ENCODE data around the gene KAT2B.
"Not testable (repeated sequence)": the region's sequence is repeated elsewhere in the genome, so short reads cannot be mapped to it uniquely, and the experiment has no call there.

The KAT2B gene

DNA sequence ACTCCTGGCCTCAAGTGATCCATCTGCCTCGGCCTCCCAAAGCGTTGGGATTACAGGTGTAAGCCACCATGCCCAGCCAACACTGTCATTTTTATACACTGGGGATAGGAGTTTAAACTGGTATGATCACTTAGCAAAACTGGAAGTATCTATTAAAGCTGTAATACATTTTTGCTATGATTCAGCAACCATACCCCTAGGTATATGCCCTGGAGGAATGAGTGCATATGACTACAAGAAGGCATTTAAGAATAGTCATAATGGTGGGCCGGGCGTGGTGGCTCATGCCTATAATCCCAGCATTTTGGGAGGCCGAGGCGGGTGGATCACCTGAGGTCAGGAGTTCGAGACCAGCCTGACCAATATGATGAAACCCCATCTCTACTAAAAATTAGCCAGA, 8.3 kb upstream of the KAT2B start:
- H3K27ac Mint-ChIP-seq; DNase-seq; ATAC-seq; H3K4me1 Mint-ChIP-seq; H3K36me3 Mint-ChIP-seq (ENCODE audit: low read depth); H3K27me3 Mint-ChIP-seq; H3K9me3 Mint-ChIP-seq; H3K4me3 Mint-ChIP-seq: not testable (repeated sequence)

DNA sequence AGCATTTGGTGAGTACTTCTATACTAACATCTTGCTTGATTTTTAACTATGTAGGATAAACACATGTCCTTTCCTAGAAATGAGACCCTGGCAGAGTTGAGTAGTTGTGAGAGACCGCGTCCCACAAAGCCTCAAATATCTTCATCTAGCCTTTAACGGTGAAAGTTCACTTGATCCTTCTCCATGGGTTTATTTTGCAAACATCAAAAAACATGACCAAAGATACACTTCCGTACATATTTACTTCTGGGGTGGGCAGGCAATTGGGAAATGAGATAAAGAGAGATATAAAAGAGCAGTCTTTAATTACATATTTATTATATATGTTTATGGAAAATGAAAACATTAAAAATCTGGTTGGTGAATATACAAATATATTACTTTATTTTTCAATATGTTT, 5.2 kb upstream of the KAT2B start:
- no peaks in the 10 kb centered on the region for H3K27me3 Mint-ChIP-seq

DNA sequence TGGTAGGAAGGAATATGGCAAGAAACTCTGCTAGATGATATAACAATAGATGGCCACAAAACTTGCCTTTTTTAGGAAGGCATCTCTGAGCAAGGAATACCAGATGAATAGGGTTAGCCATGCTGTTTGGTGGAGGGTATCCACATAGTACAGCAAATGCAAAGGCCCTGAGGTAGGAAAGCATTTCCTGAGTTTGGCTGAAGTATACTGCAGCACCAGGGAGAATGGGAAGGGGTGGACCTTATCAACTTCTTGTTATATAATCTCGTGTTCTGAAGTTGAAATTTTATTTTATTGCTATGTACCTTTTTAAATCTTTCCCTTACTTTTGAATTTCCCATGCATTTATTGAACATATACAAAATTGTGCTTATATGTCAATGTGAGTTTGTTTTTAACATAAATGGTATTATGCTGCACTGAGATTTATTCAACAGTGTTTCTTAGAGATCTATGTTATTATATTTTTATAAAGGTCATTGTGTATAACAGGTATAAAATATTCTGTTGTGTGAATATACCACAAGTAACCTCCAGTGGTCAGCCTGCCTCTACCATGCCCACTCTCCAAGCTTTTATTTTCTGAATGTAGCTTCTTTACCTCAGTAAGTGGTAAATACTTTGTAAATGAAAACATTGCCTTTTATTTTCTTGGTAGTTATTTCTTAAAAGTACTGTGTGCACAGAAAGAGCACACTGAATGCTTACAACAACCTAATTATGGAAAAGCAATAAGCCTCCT, 2.8 kb upstream of the KAT2B start:
- Mint-ChIP-seq H3K4me1 (peaks cover 25% of the 10 kb centered on the region), H3K36me3 (ENCODE audit: low read depth) (no peaks in the 10 kb centered on the region), H3K9me3 (no peaks in the 10 kb centered on the region), H3K27ac (peak overlapping the region; percentile 19), H3K4me3 (no peak overlapping the region), H3K27me3 (no peaks in the 10 kb centered on the region)
- DNase-seq (no peak), ATAC-seq (no peak)

More for the DNA sequence above, 5.2 kb upstream of the KAT2B start:
- H3K4me1 Mint-ChIP-seq: peaks cover 14% of the 10 kb centered on the region
- H3K4me3 Mint-ChIP-seq: no peak overlapping the region
- ATAC-seq (no peak), DNase-seq (no peak)
- H3K27ac Mint-ChIP-seq: no peak overlapping the region
- no peaks in the 10 kb centered on the region for H3K9me3 Mint-ChIP-seq
- H3K36me3 Mint-ChIP-seq (ENCODE audit: low read depth): no peaks in the 10 kb centered on the region

DNA sequence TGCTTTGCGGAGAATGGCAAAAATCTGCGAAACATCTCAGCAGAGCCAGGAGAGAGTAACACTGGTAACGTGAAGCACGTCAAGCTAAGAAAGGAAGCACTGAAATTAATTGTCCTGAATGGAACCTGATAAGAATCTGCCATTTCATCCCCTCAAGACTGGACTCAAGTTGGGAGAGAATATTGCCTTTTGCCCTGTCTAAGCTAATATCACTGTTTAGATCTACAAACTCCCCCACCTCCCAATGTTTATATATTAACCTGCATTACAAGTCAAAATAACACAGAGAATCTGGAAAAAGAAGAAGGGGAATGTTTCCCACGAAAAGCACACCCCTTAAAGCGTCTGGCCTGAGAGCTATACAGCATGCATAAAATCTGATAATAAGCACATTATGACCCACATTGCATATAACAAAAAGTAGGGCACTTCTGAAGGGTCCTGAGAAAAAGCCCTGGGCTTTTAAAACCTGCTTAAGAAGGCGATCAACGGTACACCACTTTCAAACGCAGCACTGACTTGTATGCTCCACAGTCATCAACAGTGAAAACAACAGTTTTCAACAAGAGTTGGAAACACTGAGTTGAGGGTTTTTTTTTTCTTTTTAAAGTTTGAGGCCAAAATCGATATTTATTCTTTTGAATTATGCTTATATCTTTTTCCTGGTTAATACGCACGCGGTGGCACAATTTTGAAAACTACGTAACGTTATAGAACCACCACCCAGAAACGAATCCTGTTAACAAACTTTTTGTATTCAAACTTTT, 1.4 kb upstream of the KAT2B start:
- Mint-ChIP-seq H3K36me3 (ENCODE audit: low read depth) (no peaks in the 10 kb centered on the region), H3K9me3 (no peaks in the 10 kb centered on the region), H3K4me1 (peaks cover 38% of the 10 kb centered on the region), H3K4me3 (peak overlapping the region; percentile 81), H3K27ac (peak overlapping the region; percentile 84), H3K27me3 (no peaks in the 10 kb centered on the region)
- no peak for DNase-seq
- no peak for ATAC-seq

DNA sequence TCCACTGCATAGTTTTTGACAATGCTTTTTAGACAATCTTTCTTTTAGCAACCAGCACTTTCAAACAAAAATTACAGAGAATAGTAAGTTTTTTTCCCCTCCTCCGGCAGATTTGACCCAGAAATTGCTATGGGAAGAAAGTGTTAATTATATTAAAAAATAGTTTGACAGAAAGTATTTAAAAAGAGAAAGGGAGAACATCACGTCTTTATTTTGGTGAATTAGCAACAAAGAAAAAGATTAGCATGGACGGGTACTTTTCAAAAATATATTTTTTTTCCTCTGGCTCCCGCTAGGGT, 831 bp upstream of the KAT2B start:
- no peaks in the 10 kb centered on the region for H3K9me3 Mint-ChIP-seq
- DNase-seq: no peak
- no peaks in the 10 kb centered on the region for H3K36me3 Mint-ChIP-seq (ENCODE audit: low read depth)
- H3K27ac Mint-ChIP-seq: peak overlapping the region; percentile 84
- peak overlapping the region; percentile 81 for H3K4me3 Mint-ChIP-seq
- H3K4me1 Mint-ChIP-seq: peaks cover 44% of the 10 kb centered on the region
- no peaks in the 10 kb centered on the region for H3K27me3 Mint-ChIP-seq
- ATAC-seq: no peak

DNA sequence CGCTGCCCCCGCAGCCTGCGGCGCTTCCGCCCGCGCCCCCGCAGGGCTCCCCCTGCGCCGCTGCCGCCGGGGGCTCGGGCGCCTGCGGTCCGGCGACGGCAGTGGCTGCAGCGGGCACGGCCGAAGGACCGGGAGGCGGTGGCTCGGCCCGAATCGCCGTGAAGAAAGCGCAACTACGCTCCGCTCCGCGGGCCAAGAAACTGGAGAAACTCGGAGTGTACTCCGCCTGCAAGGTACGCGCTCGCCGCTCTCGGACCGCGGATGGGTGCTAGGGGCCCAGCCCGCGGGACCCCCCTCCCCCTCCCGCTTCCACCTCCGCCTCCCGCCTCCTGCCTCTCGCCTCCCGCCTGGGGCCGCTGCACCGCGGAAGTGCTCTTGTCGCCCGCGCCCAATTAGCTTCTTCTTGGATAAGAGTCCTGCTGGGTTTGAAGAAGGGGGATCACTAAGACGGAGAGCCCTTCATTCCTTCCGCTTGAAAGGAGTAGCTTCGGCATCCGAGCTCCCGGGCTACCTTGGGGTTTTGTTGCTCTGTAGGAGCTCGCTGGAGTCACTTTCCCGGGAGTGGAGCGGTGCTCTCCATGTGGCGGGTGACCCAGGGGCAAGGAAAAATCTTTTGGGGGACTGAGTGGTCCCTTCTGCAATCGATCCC, 426 bp downstream of the KAT2B start:
- Mint-ChIP-seq H3K27me3 (no peaks in the 10 kb centered on the region), H3K4me3 (peak overlapping the region; percentile 90), H3K36me3 (ENCODE audit: low read depth) (no peaks in the 10 kb centered on the region), H3K27ac (peak overlapping the region; percentile 89), H3K9me3 (no peaks in the 10 kb centered on the region), H3K4me1 (peaks cover 53% of the 10 kb centered on the region)
- DNase-seq: peak; percentile 75
- peak; percentile 25 for ATAC-seq

DNA sequence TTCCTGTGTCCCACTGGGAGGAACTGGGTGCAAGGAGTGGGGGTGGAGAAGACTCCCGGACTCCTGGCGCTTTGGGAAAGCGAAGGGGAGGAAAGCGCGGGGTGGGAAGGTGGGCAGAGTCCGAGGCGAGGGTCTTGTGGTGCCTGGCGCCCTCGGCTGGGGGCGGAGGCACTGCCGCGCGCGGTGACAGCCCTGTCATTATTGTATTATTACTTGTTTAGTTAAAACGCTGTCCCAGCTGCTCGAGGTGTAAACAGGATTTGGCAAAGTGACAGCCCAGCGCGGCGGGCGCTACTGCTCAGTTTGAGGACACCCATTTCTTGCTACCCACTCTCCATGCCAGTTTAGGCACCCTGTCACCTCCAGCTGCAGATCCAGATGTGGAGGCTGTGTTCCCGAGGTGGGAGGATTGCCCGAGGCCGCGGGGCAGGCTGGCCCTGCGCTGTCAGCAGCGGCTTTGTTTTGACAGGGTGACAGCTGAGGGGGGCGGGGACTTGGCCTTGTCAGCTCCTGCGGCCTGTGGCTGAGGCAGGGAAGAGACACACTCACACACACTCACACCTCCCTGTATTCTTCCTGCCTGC, 1.0 kb downstream of the KAT2B start:
- peaks cover 59% of the 10 kb centered on the region for H3K4me1 Mint-ChIP-seq
- H3K36me3 Mint-ChIP-seq (ENCODE audit: low read depth): no peaks in the 10 kb centered on the region
- DNase-seq: peak; percentile 84
- H3K4me3 Mint-ChIP-seq: peak overlapping the region; percentile 90
- no peaks in the 10 kb centered on the region for H3K27me3 Mint-ChIP-seq
- peak; percentile 64 for ATAC-seq
- no peaks in the 10 kb centered on the region for H3K9me3 Mint-ChIP-seq
- peak overlapping the region; percentile 89 for H3K27ac Mint-ChIP-seq

DNA sequence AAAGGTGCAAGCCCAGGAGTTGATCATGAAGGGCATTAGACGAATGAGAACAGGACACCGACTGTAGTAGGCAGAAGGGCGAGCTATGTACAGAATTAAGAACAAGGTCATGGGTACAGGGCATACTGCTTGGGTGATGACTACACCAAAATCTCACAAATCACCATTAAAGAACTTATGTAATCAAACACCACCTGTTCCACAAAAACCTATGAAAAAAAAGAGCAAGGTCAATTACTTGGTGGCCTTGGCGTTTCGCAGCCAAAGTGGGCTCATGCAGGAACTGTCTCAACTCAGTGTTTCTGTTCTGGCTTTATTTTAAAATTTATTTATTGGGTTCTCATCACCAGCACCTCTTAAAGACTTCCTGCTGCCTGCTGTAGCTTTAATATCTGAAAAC, 2.1 kb downstream of the KAT2B start:
- DNase-seq (no peak), ATAC-seq (no peak)
- Mint-ChIP-seq H3K27me3 (no peaks in the 10 kb centered on the region), H3K27ac (peak overlapping the region; percentile 62), H3K36me3 (ENCODE audit: low read depth) (no peaks in the 10 kb centered on the region), H3K9me3 (no peaks in the 10 kb centered on the region), H3K4me3 (peak overlapping the region; percentile 90), H3K4me1 (peaks cover 69% of the 10 kb centered on the region)

DNA sequence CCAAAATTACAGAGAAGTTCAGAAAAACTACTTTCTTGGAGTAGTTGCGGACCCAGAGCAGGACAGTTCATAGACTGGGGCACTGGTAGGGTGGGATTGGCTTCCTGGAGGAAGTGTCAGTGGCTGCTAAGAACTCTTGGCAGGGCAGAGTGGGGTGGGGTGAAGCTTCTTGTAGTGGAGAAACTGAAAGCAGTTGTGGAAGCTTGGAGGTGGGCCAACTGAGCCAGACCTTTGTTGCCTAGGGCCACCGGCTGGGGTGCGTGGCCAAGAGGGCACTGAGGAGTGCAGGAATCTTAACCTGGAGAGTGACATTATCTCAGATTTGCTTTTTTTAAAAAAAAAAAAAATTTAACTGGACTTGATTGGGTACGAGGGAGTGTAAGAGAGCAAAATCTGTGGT, 3.1 kb downstream of the KAT2B start:
- Mint-ChIP-seq H3K27ac (peak overlapping the region; percentile 88), H3K36me3 (ENCODE audit: low read depth) (no peaks in the 10 kb centered on the region), H3K27me3 (no peaks in the 10 kb centered on the region), H3K4me1 (peaks cover 73% of the 10 kb centered on the region), H3K9me3 (no peaks in the 10 kb centered on the region), H3K4me3 (peak overlapping the region; percentile 79)
- DNase-seq (peak; percentile 56), ATAC-seq (peak; percentile 7)

DNA sequence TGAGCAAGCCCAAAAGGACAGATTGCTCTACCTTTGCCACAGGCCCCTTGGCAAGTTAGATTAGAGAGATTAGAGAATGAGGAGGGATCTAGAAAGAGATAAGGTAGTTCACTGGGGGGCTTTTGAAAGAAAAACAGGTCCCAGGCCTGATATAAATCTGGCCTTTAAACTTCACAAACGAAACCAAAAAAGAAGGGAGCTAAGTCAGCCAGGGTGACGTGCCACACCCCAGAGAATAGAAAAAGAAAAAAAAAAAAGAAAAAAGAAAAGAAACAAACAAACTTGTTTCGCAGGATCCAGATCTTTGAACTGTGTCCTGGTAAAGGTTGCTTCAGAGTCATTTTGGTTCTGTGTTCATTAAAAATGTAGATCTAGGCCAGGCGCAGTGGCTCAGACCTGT, 3.6 kb downstream of the KAT2B start:
- ATAC-seq (no peak), DNase-seq (no peak)
- H3K4me3 Mint-ChIP-seq: peak overlapping the region; percentile 79
- H3K27ac Mint-ChIP-seq: peak overlapping the region; percentile 88
- H3K4me1 Mint-ChIP-seq: peaks cover 73% of the 10 kb centered on the region
- no peaks in the 10 kb centered on the region for H3K27me3 Mint-ChIP-seq
- H3K36me3 Mint-ChIP-seq (ENCODE audit: low read depth): no peaks in the 10 kb centered on the region
- H3K9me3 Mint-ChIP-seq: no peaks in the 10 kb centered on the region

DNA sequence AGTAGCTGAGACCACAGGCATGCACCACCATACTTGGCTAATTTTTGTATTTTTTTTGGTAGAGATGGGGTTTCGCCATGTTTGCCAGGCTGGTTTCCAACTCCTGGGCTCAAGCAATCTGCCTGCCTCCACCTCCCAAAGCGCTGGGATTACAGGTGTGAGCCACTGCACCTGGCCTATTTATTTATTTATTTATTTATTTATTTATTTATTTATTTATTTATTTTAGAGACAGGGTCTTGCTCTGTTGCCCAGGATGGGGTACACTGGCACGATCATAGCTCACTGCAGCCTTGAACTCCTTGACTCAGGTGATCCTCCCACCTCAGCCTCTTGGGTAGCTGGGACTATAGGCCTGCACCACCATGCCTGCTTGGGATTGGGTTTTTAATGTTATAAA, 4.9 kb downstream of the KAT2B start:
- not testable (repeated sequence) for H3K4me3 Mint-ChIP-seq

DNA sequence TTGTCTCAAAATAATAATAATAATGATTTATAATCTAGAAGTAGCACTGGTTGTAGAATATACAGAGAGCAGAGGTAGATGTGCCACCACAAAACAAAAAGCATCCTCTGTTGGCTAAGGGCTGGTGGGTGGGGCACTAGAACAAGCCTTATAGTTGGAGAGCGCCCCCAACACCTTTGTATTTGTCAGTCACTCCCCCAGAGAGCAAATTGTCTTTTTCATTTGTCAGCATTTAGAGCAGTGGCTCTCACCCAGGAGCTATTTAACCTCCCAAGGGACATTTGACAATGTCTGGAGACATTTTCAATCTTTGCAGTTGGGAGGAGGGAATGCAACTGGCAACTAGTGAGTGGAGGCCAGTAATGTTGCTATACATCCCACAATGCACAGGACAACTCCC, 6.3 kb downstream of the KAT2B start:
- no peaks in the 10 kb centered on the region for H3K36me3 Mint-ChIP-seq (ENCODE audit: low read depth)
- no peak for ATAC-seq
- H3K4me1 Mint-ChIP-seq: peaks cover 85% of the 10 kb centered on the region

More for the DNA sequence above, 4.9 kb downstream of the KAT2B start:
- H3K36me3 Mint-ChIP-seq (ENCODE audit: low read depth); H3K9me3 Mint-ChIP-seq; H3K27me3 Mint-ChIP-seq; DNase-seq; ATAC-seq; H3K27ac Mint-ChIP-seq: not testable (repeated sequence)
- peaks cover 77% of the 10 kb centered on the region for H3K4me1 Mint-ChIP-seq

DNA sequence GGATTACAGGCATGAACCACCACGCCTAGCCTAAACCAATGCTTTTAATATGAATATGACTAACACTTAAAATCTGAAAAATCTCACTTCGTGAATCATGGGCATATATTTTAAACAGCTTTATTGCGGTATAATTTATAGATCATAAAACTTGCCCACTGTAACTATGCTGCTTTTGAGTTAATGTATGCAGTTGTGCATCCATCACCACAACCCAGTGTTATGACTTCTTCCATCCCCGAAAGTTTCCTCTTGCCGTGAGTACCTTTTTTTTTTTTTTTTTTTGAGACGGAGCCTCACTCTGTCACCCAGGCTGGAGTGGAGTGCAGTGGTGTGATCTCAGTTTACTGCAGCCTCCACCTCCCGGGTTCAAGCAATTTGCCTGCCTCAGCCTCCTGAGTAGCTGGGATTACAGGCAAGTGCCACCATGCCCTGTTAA, 7.1 kb downstream of the KAT2B start:
- peak overlapping the region; percentile 54 for H3K27ac Mint-ChIP-seq
- no peaks in the 10 kb centered on the region for H3K9me3 Mint-ChIP-seq
- H3K27me3 Mint-ChIP-seq: no peaks in the 10 kb centered on the region
- ATAC-seq: no peak
- peaks cover 85% of the 10 kb centered on the region for H3K4me1 Mint-ChIP-seq
- DNase-seq: no peak
- no peak overlapping the region for H3K4me3 Mint-ChIP-seq
- no peaks in the 10 kb centered on the region for H3K36me3 Mint-ChIP-seq (ENCODE audit: low read depth)

More for the DNA sequence above, 6.3 kb downstream of the KAT2B start:
- DNase-seq: no peak
- Mint-ChIP-seq H3K27me3 (no peaks in the 10 kb centered on the region), H3K9me3 (no peaks in the 10 kb centered on the region), H3K27ac (no peak overlapping the region), H3K4me3 (no peak overlapping the region)

DNA sequence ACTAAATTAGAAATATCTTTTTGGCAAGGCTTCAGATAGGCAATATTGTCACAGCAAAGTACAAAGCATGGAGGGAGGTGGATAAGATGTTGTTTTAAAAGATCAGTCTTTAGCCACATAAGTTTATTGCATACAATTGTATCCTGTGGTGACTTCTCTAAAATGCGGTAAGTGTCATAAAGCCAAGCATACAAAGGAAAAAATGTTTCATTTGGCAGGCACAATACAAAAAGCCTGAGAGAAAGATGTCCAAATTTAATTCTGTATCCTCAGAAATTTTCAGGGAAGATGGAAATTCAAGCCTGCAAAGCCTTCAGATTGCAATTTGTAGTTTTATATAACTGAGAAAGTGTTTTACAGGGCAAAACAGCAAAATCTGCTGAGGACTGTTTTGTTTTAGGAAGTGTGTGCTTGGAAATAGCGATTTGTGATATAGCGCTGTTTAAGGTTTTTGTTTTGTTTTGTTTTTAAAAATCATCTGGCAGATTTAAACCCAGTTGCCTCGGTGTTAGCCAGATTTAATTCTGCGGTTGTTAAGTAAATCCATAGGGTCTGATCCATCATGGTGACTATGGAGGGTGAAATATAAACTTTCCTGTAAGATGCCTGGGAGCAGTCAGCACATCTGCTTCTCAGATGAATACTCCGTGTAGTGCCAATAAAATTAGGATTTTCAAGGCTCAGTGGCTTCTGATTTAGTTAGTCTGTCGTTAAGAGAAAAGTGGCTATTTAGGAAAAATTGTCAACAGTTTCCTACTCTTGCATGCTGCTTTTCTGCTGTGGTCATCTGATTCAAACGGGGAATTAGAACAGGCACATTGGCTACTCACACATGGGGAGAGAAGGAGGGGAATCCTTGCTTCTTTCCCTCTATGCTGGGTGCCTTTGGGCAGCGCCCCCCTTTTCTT, 8.0 kb downstream of the KAT2B start:
- Mint-ChIP-seq H3K27ac (peak overlapping the region; percentile 48), H3K9me3 (no peaks in the 10 kb centered on the region), H3K27me3 (no peaks in the 10 kb centered on the region), H3K4me1 (peaks cover 84% of the 10 kb centered on the region), H3K36me3 (ENCODE audit: low read depth) (no peaks in the 10 kb centered on the region), H3K4me3 (no peak overlapping the region)
- DNase-seq (no peak), ATAC-seq (no peak)

Measured in activated naive CD8-positive, alpha-beta T cell treated with anti-CD3 and anti-CD28 coated beads, Interleukin-2, amount 50 U/mL, for 24 hours (primary cell).